Measurements from ENCODE around the gene DTX4.

The DTX4 gene

DNA sequence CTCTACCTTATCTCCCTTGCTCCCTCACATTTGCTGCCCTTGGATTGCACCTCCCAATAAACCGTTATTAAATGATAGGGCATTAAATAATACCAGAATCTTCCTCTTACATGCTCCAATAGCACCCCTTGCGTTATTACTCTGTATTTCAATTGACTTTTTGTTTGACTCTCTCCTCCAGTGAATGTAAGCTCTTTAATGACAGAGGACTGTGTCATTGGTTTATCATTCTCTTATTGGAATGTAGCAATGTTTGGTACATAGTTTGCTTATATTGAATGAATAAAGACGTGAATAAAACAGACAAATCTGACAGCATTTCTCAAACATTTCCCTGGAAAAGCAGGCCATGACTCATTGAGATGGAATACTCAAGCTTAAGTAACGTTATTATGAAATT, 49.5 kb downstream of the DTX4 start:
- peak; percentile 57 for DNase-seq

- peak; percentile 90 for DNase-seq
Measured at GRCh38 chr11:59222464-59223060, 50.6 kb downstream of the DTX4 start.

- no peak for DNase-seq
Measured at GRCh38 chr11:59223177-59223576, 51.2 kb downstream of the DTX4 start.

DNA sequence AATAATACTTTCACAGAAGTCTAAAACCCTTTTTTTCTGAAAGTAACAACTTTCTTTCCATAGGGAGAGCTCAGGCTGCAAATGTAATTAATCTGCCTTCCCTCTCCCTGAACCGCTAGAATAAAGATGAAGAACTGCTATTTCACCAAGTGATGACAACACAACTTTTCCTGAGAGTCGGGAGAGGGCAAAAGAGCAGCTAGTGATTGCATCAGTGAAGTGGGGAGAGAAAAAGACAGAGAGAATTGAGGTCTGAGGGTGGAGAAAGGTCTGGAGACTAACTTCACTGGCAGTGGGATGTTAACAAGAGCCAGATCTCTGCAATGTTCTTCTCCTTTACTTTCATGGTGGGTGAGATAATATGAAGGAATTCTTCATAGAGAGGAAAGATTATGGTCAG, 51.7 kb downstream of the DTX4 start:
- DNase-seq: peak; percentile 59

GRCh38 chr11:59224351-59224928, 52.5 kb downstream of the DTX4 start:
- DNase-seq: peak; percentile 91

- DNase-seq: no peak
Measured at GRCh38 chr11:59225017-59225416, 53.1 kb downstream of the DTX4 start.

DNA sequence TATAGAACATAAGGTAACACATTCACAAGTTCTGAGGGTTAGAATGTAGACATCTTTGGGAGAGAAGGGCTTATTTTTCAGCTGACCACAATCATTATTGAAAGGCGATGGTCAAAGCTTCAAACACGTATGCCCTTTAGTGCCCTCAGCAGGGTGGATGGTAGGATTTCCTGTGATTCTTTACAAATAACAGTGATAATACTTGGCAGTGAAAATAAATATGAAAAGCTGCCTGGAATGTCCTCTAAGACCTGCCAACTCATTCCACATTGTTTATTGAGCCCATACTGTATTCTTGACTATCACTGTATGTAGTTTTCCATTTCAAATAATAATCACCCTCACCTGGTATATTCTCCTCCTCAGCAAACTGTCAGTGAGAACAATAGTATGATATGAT, 54.5 kb downstream of the DTX4 start:
- DNase-seq: no peak

GRCh38 chr11:59240322-59240721, 68.4 kb downstream of the DTX4 start:
- DNase-seq: no peak

DNA sequence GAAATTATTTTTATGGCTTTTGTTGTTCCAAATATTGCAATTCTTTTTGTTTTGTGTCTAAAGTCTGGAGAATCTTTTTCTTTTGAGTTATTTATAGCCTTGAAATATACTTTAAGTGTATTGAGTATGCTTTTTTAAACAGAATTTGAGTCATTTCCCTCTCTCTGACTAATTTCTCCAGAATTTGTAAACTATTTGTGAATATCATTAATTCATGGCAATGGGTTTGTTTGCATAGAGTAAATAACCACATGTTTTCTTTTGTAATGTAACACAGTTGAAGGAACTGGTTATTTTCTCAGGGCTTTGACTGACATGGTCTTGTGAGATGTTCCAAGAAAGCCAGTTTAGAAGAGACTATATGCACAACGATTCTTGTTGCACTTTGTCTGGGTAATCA, 71.7 kb downstream of the DTX4 start:
- no peak for DNase-seq

GRCh38 chr11:59247531-59248227, 75.7 kb downstream of the DTX4 start:
- DNase-seq: peak; percentile 76

DNA sequence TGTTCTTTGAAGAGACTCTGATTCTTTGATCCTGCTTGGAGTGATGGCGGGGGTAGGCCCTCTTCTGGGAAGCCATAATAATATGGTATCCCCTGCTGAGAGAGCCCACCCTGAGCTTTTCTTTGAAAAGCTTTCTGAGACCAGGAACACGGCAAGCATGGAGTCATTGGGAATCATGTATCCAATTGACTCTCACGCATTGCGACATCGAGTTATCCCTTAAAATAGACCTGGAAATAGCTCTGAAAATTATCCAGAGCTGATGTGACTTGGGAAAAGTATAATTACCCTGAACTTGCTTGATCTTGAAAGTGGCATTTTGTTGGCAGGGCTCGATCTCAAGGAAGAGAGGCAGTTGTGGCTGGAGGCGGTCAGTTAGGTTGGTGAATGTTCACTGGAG, 77.6 kb downstream of the DTX4 start:
- no peak for DNase-seq

GRCh38 chr11:59253001-59253400, 81.1 kb downstream of the DTX4 start:
- no peak for DNase-seq

DNA sequence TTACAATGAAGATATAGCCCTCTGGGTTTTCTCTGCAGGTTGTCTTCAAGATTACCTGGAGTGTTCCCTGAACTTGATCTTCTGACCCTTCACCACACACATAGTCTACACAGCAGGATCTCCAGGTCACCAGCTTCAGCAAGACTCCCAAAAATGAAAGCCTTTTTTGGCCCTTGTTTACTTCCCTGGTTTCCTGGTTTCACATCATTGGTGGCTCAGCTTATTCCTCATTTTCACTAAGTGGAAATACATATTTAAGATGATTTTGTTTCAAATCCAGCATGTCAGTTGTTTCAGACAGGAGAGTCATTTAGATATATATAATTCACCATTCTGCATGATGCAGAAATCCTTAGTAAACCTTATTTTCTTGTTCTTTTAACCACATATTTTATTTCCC, 82.4 kb downstream of the DTX4 start:
- peak; percentile 59 for DNase-seq

GRCh38 chr11:59255281-59255680, 83.3 kb downstream of the DTX4 start:
- no peak for DNase-seq
